Activated T-cell treated with anti-CD3 and anti-CD28 coated beads, Interleukin-2, amount 50 U/mL, for 4 hours (primary cell): ENCODE results near the gene CTNND2. TPM values are rescaled to one million over a fixed set of nuclear protein-coding genes. Genes with fewer than 3 reads are reported as not detected.

Experiments
- ATAC-seq, 2 donors: fragments of 200-7000 bp; cut with Tn5 transposase; one replicate each; pipeline ENCODE4 v1.10.0; 2021
- DNase-seq: peaks from one replicate; pipeline ENCODE4 v3.0.0-alpha.2; 2020
- H3K27me3 Mint-ChIP-seq: one replicate; pipeline ENCODE4 v1.8.0; 2021; ENCODE audit warnings: low read depth, mixed read lengths
- H3K36me3 Mint-ChIP-seq: one replicate; pipeline ENCODE4 v1.8.0; 2022; ENCODE audit warnings: mixed read lengths; ENCODE audit not compliant: insufficient read depth
- H3K4me1 Mint-ChIP-seq: one replicate; pipeline ENCODE4 v1.8.0; 2021; ENCODE audit warnings: low read depth, mixed read lengths
- H3K4me3 Mint-ChIP-seq: one replicate; pipeline ENCODE4 v1.8.0; 2021; ENCODE audit warnings: mild to moderate bottlenecking, moderate library complexity, mixed read lengths
- H3K9me3 Mint-ChIP-seq: one replicate; pipeline ENCODE4 v1.8.0; 2021; ENCODE audit warnings: mixed read lengths
- total RNA-seq, 3 donors: library from RNA; stranded (reverse); gene quantifications; one replicate each; pipeline ENCODE4 v1.2.1, GENCODE V29; 2021

The CTNND2 gene
- total RNA-seq, 3 donors from 2014 or later, result not detected

- DNase-seq (no peak), ATAC-seq (no peak)
- Mint-ChIP-seq H3K9me3 (no peaks in the 10 kb centered on the region), H3K27me3 (no peaks in the 10 kb centered on the region), H3K4me1 (peaks cover 4% of the 10 kb centered on the region), H3K36me3 (no peaks in the 10 kb centered on the region), H3K4me3 (no peak overlapping the region)
Measured at GRCh38 chr5:11182441-11183080, 721.7 kb downstream of the CTNND2 start.

- no peak for DNase-seq
- no peak overlapping the region for H3K4me3 Mint-ChIP-seq
- H3K9me3 Mint-ChIP-seq, result no peaks in the 10 kb centered on the region
- H3K4me1 Mint-ChIP-seq, result peaks cover 4% of the 10 kb centered on the region
- no peaks in the 10 kb centered on the region for H3K27me3 Mint-ChIP-seq
- no peaks in the 10 kb centered on the region for H3K36me3 Mint-ChIP-seq
- no peak for ATAC-seq
Measured at GRCh38 chr5:11181940-11182339, 722.3 kb downstream of the CTNND2 start.

GRCh38 chr5:11180890-11181289, 723.4 kb downstream of the CTNND2 start:
- ATAC-seq (no peak), DNase-seq (no peak)
- no peaks in the 10 kb centered on the region for H3K27me3 Mint-ChIP-seq

GRCh38 chr5:11177999-11178711, 726.1 kb downstream of the CTNND2 start:
- DNase-seq (no peak), ATAC-seq (peak; percentile 74 to 79)
- Mint-ChIP-seq H3K4me1 (peaks cover 4% of the 10 kb centered on the region), H3K27me3 (peaks cover 4% of the 10 kb centered on the region), H3K36me3 (no peaks in the 10 kb centered on the region), H3K9me3 (no peaks in the 10 kb centered on the region), H3K4me3 (no peak overlapping the region)

More at GRCh38 chr5:11180890-11181289, 723.4 kb downstream of the CTNND2 start:
- Mint-ChIP-seq H3K4me1 (peaks cover 4% of the 10 kb centered on the region), H3K36me3 (no peaks in the 10 kb centered on the region), H3K4me3 (no peak overlapping the region), H3K9me3 (no peaks in the 10 kb centered on the region)

GRCh38 chr5:11174591-11174990, 729.7 kb downstream of the CTNND2 start:
- DNase-seq (no peak), ATAC-seq (no peak)
- Mint-ChIP-seq H3K4me1 (peaks cover 9% of the 10 kb centered on the region), H3K27me3 (peaks cover 7% of the 10 kb centered on the region), H3K4me3 (no peak overlapping the region), H3K36me3 (no peaks in the 10 kb centered on the region), H3K9me3 (no peaks in the 10 kb centered on the region)

- H3K4me3 Mint-ChIP-seq, result no peak overlapping the region
- no peaks in the 10 kb centered on the region for H3K9me3 Mint-ChIP-seq
- H3K36me3 Mint-ChIP-seq, result no peaks in the 10 kb centered on the region
- H3K27me3 Mint-ChIP-seq, result peaks cover 7% of the 10 kb centered on the region
- H3K4me1 Mint-ChIP-seq, result peaks cover 5% of the 10 kb centered on the region
- DNase-seq (no peak), ATAC-seq (no peak)
Measured at GRCh38 chr5:11172484-11172883, 731.8 kb downstream of the CTNND2 start.

GRCh38 chr5:11171236-11171635, 733.0 kb downstream of the CTNND2 start:
- Mint-ChIP-seq H3K36me3 (no peaks in the 10 kb centered on the region), H3K27me3 (peaks cover 7% of the 10 kb centered on the region), H3K9me3 (no peaks in the 10 kb centered on the region), H3K4me3 (no peak overlapping the region), H3K4me1 (peaks cover 5% of the 10 kb centered on the region)
- ATAC-seq (no peak), DNase-seq (no peak)

GRCh38 chr5:11166923-11167322, 737.3 kb downstream of the CTNND2 start:
- Mint-ChIP-seq H3K9me3 (no peaks in the 10 kb centered on the region), H3K4me3 (no peak overlapping the region), H3K4me1 (no peaks in the 10 kb centered on the region), H3K36me3 (no peaks in the 10 kb centered on the region), H3K27me3 (peaks cover 8% of the 10 kb centered on the region)
- ATAC-seq (no peak), DNase-seq (no peak)

- Mint-ChIP-seq H3K9me3 (no peaks in the 10 kb centered on the region), H3K27me3 (peaks cover 5% of the 10 kb centered on the region), H3K36me3 (no peaks in the 10 kb centered on the region), H3K4me3 (no peak overlapping the region), H3K4me1 (no peaks in the 10 kb centered on the region)
- ATAC-seq (no peak), DNase-seq (no peak)
Measured at GRCh38 chr5:11164531-11165294, 739.5 kb downstream of the CTNND2 start.

GRCh38 chr5:11157132-11157531, 747.1 kb downstream of the CTNND2 start:
- no peak for ATAC-seq
- H3K4me3 Mint-ChIP-seq, result no peak overlapping the region
- no peaks in the 10 kb centered on the region for H3K36me3 Mint-ChIP-seq
- no peaks in the 10 kb centered on the region for H3K9me3 Mint-ChIP-seq
- no peaks in the 10 kb centered on the region for H3K4me1 Mint-ChIP-seq
- no peak for DNase-seq
- H3K27me3 Mint-ChIP-seq, result no peaks in the 10 kb centered on the region

- Mint-ChIP-seq H3K9me3 (no peaks in the 10 kb centered on the region), H3K27me3 (no peaks in the 10 kb centered on the region), H3K36me3 (no peaks in the 10 kb centered on the region), H3K4me1 (no peaks in the 10 kb centered on the region), H3K4me3 (no peak overlapping the region)
- DNase-seq (no peak), ATAC-seq (no peak)
Measured at GRCh38 chr5:11153670-11154382, 750.4 kb downstream of the CTNND2 start.

GRCh38 chr5:11152368-11152767, 751.9 kb downstream of the CTNND2 start:
- H3K27me3 Mint-ChIP-seq, result no peaks in the 10 kb centered on the region
- no peaks in the 10 kb centered on the region for H3K9me3 Mint-ChIP-seq
- ATAC-seq (no peak), DNase-seq (no peak)
- H3K4me3 Mint-ChIP-seq, result no peak overlapping the region
- no peaks in the 10 kb centered on the region for H3K36me3 Mint-ChIP-seq
- H3K4me1 Mint-ChIP-seq, result no peaks in the 10 kb centered on the region

GRCh38 chr5:11150976-11151375, 753.3 kb downstream of the CTNND2 start:
- Mint-ChIP-seq H3K27me3 (no peaks in the 10 kb centered on the region), H3K4me3 (no peak overlapping the region), H3K4me1 (no peaks in the 10 kb centered on the region), H3K36me3 (no peaks in the 10 kb centered on the region), H3K9me3 (no peaks in the 10 kb centered on the region)
- no peak for ATAC-seq
- no peak for DNase-seq

- Mint-ChIP-seq H3K27me3 (peaks cover 3% of the 10 kb centered on the region), H3K9me3 (no peaks in the 10 kb centered on the region), H3K4me1 (no peaks in the 10 kb centered on the region), H3K36me3 (no peaks in the 10 kb centered on the region), H3K4me3 (no peak overlapping the region)
- DNase-seq (no peak), ATAC-seq (no peak)
Measured at GRCh38 chr5:11148810-11149539, 755.3 kb downstream of the CTNND2 start.
